Measurements from ENCODE around the gene COPS3. TPM values are rescaled to one million over a fixed set of nuclear protein-coding genes. Genes with fewer than 3 reads are reported as not detected.

Gene COPS3
- total and polyA plus RNA-seq, 2 experiments from 2014 or later: 108 to 121 TPM

DNA sequence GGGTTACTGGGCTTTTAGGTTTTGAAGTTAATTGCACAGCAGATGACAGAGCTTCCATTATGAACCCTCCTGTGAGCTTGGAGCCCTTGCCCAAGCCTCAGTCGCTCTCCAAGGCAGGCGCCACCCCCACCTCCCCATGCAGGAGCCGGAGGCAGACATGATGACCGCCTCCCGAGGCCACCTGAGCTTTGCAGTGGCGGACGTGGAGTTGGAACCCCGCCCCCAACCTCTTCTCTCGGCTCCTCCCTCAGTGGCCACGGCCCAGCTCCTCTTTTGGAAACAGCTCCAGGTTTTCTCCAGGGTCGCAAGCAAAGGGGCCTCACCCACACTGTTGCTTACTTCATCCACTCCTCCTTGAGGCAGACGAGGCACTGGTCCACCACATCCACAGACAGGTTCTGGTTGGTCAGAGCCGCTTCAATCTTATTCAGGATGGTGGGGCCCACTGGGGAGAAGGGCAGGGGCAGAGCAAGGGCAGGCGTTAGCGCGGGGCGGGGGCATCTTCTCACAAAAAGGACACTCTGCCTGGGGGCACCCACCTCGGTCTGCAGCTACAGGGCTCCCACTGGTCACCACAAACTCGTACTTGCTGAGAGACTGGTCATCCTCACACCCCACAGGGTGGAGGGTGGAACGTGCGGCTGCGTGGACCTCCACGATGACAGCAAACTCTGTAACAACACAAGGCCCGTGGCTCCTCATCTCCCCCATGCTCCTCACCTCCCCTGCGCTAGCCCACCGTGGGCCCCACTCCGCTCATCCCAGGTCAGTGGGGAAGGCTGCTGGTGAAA is 66.2 kb downstream of the COPS3 start (continued):
- TF ChIP-seq, protein P1, sequence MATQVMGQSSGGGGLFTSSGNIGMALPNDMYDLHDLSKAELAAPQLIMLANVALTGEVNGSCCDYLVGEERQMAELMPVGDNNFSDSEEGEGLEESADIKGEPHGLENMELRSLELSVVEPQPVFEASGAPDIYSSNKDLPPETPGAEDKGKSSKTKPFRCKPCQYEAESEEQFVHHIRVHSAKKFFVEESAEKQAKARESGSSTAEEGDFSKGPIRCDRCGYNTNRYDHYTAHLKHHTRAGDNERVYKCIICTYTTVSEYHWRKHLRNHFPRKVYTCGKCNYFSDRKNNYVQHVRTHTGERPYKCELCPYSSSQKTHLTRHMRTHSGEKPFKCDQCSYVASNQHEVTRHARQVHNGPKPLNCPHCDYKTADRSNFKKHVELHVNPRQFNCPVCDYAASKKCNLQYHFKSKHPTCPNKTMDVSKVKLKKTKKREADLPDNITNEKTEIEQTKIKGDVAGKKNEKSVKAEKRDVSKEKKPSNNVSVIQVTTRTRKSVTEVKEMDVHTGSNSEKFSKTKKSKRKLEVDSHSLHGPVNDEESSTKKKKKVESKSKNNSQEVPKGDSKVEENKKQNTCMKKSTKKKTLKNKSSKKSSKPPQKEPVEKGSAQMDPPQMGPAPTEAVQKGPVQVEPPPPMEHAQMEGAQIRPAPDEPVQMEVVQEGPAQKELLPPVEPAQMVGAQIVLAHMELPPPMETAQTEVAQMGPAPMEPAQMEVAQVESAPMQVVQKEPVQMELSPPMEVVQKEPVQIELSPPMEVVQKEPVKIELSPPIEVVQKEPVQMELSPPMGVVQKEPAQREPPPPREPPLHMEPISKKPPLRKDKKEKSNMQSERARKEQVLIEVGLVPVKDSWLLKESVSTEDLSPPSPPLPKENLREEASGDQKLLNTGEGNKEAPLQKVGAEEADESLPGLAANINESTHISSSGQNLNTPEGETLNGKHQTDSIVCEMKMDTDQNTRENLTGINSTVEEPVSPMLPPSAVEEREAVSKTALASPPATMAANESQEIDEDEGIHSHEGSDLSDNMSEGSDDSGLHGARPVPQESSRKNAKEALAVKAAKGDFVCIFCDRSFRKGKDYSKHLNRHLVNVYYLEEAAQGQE (IDR thresholded peaks at IDR 0.05; ENCODE audit: unreplicated experiment): no peak
- TF ChIP-seq JUNB (IDR thresholded peaks at IDR 0.05; ENCODE audit: unreplicated experiment) (no peak), ZNF114 (CRISPR knock-in tag; IDR thresholded peaks at IDR 0.05) (no peak)

DNA sequence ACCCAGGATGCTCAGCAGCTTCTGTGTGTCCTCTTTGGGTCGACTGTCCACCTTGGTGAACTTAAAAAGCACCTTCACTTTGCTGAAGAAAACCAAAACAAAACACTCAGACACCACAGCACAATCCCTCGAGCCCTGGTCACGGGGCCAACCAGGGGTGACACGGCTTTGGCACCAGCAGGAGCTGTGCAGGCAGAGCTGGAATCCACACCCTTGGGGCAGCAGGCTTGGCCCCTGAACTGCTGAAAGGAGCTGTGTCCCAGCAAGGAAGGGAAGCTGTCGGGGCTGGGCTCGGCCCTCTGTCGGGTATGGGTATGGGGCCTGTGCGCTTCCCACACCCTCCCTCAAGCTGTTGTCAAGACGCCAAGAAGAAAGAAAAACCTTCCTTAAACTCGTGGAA is 67.3 kb downstream of the COPS3 start:
- H3K4me1 ChIP-seq (ENCODE audit: insufficient read depth): no peaks in the 10 kb centered on the region
- Mint-ChIP-seq H3K27me3 (ENCODE audit: insufficient read depth, low read depth, poor library complexity) (peaks cover 5% of the 10 kb centered on the region), H3K36me3 (ENCODE audit: low read depth) (peaks cover 41% of the 10 kb centered on the region), H3K27ac (no peak overlapping the region), H3K9me3 (no peaks in the 10 kb centered on the region), H3K4me1 (no peaks in the 10 kb centered on the region), H3K4me3 (no peak overlapping the region)
- H3K27me3 ChIP-seq (ENCODE audit: insufficient read depth): no peaks in the 10 kb centered on the region
- H3K4me3 ChIP-seq: no peak overlapping the region
- peaks cover 11% of the 10 kb centered on the region; the same call in 1 of the 2 replicates for H3K36me3 ChIP-seq (ENCODE audit: insufficient read depth)
- no peaks in the 10 kb centered on the region for H3K79me2 ChIP-seq (replicated peaks; ENCODE audit: insufficient read depth)
- no peak for ATAC-seq
- no peaks in the 10 kb centered on the region; the same call in 1 of the 2 replicates for H4K20me1 ChIP-seq (replicated peaks; ENCODE audit: insufficient read depth)
- H3K4me2 ChIP-seq: no peak overlapping the region
- H2AFZ ChIP-seq: no peak overlapping the region
- H3K27ac ChIP-seq (ENCODE audit: low read depth): no peak overlapping the region
- no peak for DNase-seq (ENCODE audit: low spot score)
- TF ChIP-seq, protein P2, sequence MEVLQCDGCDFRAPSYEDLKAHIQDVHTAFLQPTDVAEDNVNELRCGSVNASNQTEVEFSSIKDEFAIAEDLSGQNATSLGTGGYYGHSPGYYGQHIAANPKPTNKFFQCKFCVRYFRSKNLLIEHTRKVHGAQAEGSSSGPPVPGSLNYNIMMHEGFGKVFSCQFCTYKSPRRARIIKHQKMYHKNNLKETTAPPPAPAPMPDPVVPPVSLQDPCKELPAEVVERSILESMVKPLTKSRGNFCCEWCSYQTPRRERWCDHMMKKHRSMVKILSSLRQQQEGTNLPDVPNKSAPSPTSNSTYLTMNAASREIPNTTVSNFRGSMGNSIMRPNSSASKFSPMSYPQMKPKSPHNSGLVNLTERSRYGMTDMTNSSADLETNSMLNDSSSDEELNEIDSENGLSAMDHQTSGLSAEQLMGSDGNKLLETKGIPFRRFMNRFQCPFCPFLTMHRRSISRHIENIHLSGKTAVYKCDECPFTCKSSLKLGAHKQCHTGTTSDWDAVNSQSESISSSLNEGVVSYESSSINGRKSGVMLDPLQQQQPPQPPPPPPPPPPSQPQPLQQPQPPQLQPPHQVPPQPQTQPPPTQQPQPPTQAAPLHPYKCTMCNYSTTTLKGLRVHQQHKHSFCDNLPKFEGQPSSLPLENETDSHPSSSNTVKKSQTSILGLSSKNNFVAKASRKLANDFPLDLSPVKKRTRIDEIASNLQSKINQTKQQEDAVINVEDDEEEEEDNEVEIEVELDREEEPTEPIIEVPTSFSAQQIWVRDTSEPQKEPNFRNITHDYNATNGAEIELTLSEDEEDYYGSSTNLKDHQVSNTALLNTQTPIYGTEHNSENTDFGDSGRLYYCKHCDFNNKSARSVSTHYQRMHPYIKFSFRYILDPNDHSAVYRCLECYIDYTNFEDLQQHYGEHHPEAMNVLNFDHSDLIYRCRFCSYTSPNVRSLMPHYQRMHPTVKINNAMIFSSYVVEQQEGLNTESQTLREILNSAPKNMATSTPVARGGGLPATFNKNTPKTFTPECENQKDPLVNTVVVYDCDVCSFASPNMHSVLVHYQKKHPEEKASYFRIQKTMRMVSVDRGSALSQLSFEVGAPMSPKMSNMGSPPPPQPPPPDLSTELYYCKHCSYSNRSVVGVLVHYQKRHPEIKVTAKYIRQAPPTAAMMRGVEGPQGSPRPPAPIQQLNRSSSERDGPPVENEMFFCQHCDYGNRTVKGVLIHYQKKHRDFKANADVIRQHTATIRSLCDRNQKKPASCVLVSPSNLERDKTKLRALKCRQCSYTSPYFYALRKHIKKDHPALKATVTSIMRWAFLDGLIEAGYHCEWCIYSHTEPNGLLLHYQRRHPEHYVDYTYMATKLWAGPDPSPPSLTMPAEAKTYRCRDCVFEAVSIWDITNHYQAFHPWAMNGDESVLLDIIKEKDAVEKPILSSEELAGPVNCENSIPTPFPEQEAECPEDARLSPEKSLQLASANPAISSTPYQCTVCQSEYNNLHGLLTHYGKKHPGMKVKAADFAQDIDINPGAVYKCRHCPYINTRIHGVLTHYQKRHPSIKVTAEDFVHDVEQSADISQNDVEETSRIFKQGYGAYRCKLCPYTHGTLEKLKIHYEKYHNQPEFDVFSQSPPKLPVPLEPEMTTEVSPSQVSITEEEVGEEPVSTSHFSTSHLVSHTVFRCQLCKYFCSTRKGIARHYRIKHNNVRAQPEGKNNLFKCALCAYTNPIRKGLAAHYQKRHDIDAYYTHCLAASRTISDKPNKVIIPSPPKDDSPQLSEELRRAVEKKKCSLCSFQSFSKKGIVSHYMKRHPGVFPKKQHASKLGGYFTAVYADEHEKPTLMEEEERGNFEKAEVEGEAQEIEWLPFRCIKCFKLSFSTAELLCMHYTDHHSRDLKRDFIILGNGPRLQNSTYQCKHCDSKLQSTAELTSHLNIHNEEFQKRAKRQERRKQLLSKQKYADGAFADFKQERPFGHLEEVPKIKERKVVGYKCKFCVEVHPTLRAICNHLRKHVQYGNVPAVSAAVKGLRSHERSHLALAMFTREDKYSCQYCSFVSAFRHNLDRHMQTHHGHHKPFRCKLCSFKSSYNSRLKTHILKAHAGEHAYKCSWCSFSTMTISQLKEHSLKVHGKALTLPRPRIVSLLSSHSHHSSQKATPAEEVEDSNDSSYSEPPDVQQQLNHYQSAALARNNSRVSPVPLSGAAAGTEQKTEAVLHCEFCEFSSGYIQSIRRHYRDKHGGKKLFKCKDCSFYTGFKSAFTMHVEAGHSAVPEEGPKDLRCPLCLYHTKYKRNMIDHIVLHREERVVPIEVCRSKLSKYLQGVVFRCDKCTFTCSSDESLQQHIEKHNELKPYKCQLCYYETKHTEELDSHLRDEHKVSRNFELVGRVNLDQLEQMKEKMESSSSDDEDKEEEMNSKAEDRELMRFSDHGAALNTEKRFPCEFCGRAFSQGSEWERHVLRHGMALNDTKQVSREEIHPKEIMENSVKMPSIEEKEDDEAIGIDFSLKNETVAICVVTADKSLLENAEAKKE (CRISPR knock-in tag; IDR thresholded peaks at IDR 0.05): no peak
- TF ChIP-seq POLR2AphosphoS5 (IDR thresholded peaks at IDR 0.05; ENCODE audit: low read depth): no peak
- no peak for TF ChIP-seq EZH2 (IDR thresholded peaks at IDR 0.05; ENCODE audit: low read depth, unreplicated experiment)
- no peak for TF ChIP-seq JUNB (IDR thresholded peaks at IDR 0.05; ENCODE audit: unreplicated experiment)
- no peak for TF ChIP-seq ZNF331 (CRISPR knock-in tag; IDR thresholded peaks at IDR 0.05; ENCODE audit: low read depth)
- TF ChIP-seq, protein P3, sequence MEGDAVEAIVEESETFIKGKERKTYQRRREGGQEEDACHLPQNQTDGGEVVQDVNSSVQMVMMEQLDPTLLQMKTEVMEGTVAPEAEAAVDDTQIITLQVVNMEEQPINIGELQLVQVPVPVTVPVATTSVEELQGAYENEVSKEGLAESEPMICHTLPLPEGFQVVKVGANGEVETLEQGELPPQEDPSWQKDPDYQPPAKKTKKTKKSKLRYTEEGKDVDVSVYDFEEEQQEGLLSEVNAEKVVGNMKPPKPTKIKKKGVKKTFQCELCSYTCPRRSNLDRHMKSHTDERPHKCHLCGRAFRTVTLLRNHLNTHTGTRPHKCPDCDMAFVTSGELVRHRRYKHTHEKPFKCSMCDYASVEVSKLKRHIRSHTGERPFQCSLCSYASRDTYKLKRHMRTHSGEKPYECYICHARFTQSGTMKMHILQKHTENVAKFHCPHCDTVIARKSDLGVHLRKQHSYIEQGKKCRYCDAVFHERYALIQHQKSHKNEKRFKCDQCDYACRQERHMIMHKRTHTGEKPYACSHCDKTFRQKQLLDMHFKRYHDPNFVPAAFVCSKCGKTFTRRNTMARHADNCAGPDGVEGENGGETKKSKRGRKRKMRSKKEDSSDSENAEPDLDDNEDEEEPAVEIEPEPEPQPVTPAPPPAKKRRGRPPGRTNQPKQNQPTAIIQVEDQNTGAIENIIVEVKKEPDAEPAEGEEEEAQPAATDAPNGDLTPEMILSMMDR (conservative IDR thresholded peaks at IDR 0.05; ENCODE audit: low read depth in 2 of 2): no peak
- TF ChIP-seq, protein P4, sequence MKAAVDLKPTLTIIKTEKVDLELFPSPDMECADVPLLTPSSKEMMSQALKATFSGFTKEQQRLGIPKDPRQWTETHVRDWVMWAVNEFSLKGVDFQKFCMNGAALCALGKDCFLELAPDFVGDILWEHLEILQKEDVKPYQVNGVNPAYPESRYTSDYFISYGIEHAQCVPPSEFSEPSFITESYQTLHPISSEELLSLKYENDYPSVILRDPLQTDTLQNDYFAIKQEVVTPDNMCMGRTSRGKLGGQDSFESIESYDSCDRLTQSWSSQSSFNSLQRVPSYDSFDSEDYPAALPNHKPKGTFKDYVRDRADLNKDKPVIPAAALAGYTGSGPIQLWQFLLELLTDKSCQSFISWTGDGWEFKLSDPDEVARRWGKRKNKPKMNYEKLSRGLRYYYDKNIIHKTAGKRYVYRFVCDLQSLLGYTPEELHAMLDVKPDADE (IDR thresholded peaks at IDR 0.05): no peak
- TF ChIP-seq CREB1 (CRISPR knock-in tag; IDR thresholded peaks at IDR 0.05; ENCODE audit: low read depth): no peak
- H3K9me2 ChIP-seq (ENCODE audit: insufficient read depth): no peaks in the 10 kb centered on the region
- 0 out of 2 replicates have a peak, but pooled peaks cover 3% of the 10 kb centered on the region for H3F3A ChIP-seq (replicated peaks; ENCODE audit: low read depth)
